Colonic mucosa (tissue), 4 donors: ENCODE measurements around the gene MYO15A. TPM values are rescaled to one million over a fixed set of nuclear protein-coding genes. Genes with fewer than 3 reads are reported as not detected.

Experiments
- DNase-seq: peaks from one replicate; pipeline ENCODE4 v3.0.0-alpha.2; 2020
- H3K27ac ChIP-seq: fragments of 200-600 bp; one replicate; pipeline ENCODE4 v1.8.0; 2021
- H3K27me3 ChIP-seq: fragments of 200-600 bp; one replicate; pipeline ENCODE4 v1.8.0; 2021
- H3K36me3 ChIP-seq: fragments of 200-600 bp; one replicate; pipeline ENCODE4 v1.8.0; 2021
- H3K4me1 ChIP-seq: fragments of 200-600 bp; one replicate; pipeline ENCODE4 v1.8.0; 2021; ENCODE audit warnings: mild to moderate bottlenecking
- H3K4me3 ChIP-seq: fragments of 200-600 bp; one replicate; pipeline ENCODE4 v1.8.0; 2021
- H3K9ac ChIP-seq, 2 donors: one replicate each; pipeline ENCODE4 v1.7.0; 2013; ENCODE audit warnings: control low read depth in 2 of 2, low read depth in 2 of 2, low read length in 2 of 2
- H3K9me3 ChIP-seq: fragments of 200-600 bp; one replicate; pipeline ENCODE4 v1.8.0; 2021
- intact Hi-C: fragments of 100-400 bp; cut with DNase I; formaldehyde crosslinking; loops from one replicate; pipeline ENCODE4 v1.14.1; 2022
- total RNA-seq, 2 donors: library from RNA; stranded (reverse); fragmentation: NEBNext Ultra II Directional in 1 of 2; extraction: Animal tissue kit (Norgen Biotek cat#: 25700) in 1 of 2; gene quantifications; one replicate each; pipeline ENCODE4 v1.2.1, GENCODE V29; 2021
- TF ChIP-seq, protein P1 (sequence below): fragments of 200-600 bp; IDR thresholded peaks from one replicate; pipeline ENCODE4 v1.8.0; 2022; ENCODE audit warnings: antibody characterized with exemption, mild to moderate bottlenecking
- donor health status: healthy.
- donor health status: DM: no; HTN: no; CAD: no.
- donor health status: DM: no; HTN: no; CAD: no.

The MYO15A gene
- total RNA-seq, 2 donors from 2014 or later: 1.1 to 1.4 TPM

DNA sequence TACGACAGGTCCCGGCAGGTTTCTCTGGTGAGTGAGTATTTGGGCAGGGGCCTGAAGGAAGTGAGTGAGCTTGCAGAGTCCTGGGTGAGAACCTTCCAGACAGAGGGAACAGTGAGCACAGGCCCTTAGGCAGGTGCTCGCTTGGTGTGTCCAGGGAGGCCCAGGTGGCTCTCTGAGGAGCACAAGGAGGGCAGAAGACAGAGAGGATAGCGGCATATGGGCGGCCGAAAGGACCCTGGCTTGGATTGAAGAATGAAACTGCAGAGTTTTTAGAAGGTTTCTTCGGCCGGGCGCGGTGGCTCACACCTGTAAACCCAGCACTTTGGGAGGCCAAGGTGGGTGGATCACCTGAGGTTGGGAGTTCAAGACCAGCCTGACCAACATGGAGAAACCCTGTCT is 14.1 kb upstream of the MYO15A start:
- Histone ChIP-seq H3K9ac (no peak overlapping the region), H3K9me3 (no peaks in the 10 kb centered on the region), H3K4me1 (no peaks in the 10 kb centered on the region), H3K36me3 (peaks cover 4% of the 10 kb centered on the region), H3K27ac (no peak overlapping the region), H3K27me3 (no peaks in the 10 kb centered on the region), H3K4me3 (no peak overlapping the region)
- TF ChIP-seq, protein P1, sequence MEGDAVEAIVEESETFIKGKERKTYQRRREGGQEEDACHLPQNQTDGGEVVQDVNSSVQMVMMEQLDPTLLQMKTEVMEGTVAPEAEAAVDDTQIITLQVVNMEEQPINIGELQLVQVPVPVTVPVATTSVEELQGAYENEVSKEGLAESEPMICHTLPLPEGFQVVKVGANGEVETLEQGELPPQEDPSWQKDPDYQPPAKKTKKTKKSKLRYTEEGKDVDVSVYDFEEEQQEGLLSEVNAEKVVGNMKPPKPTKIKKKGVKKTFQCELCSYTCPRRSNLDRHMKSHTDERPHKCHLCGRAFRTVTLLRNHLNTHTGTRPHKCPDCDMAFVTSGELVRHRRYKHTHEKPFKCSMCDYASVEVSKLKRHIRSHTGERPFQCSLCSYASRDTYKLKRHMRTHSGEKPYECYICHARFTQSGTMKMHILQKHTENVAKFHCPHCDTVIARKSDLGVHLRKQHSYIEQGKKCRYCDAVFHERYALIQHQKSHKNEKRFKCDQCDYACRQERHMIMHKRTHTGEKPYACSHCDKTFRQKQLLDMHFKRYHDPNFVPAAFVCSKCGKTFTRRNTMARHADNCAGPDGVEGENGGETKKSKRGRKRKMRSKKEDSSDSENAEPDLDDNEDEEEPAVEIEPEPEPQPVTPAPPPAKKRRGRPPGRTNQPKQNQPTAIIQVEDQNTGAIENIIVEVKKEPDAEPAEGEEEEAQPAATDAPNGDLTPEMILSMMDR: no peak
- intact Hi-C loops: no loop called here
- DNase-seq: no peak

DNA sequence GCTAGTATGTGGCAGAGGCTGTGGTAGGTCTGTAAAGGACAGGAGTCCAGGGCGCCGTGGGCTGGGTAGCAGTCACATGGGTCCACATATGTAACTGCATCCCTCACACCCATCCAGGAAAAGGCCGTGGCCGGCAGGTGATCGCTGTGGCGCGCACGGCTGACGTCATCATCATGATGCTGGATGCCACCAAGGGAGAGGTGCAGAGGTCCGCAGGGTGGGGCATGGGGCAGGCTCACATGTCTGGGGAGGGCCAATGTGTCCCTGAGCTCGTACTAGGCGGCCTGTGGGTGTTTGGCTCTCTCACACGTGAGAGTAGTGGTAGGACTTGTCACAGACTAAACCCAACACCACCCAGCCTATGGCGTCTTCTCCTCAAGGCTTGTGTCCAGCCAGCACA is 9.0 kb upstream of the MYO15A start:
- DNase-seq: no peak
- TF ChIP-seq, protein P1: no peak
- Histone ChIP-seq H3K4me3 (no peak overlapping the region), H3K27me3 (no peaks in the 10 kb centered on the region), H3K9ac (no peak overlapping the region), H3K36me3 (peaks cover under 1% of the 10 kb centered on the region), H3K9me3 (no peaks in the 10 kb centered on the region), H3K4me1 (no peaks in the 10 kb centered on the region), H3K27ac (no peak overlapping the region)
- intact Hi-C loops: no loop called here

GRCh38 chr17:18100616-18101015 is 7.9 kb upstream of the MYO15A start:
- no peak overlapping the region for H3K27ac ChIP-seq
- DNase-seq: no peak
- no peaks in the 10 kb centered on the region for H3K36me3 ChIP-seq
- no peaks in the 10 kb centered on the region for H3K4me1 ChIP-seq
- H3K9me3 ChIP-seq: no peaks in the 10 kb centered on the region
- H3K9ac ChIP-seq: no peak overlapping the region
- intact Hi-C loops: no loop called here
- H3K27me3 ChIP-seq: no peaks in the 10 kb centered on the region
- TF ChIP-seq, protein P1: no peak
- no peak overlapping the region for H3K4me3 ChIP-seq

DNA sequence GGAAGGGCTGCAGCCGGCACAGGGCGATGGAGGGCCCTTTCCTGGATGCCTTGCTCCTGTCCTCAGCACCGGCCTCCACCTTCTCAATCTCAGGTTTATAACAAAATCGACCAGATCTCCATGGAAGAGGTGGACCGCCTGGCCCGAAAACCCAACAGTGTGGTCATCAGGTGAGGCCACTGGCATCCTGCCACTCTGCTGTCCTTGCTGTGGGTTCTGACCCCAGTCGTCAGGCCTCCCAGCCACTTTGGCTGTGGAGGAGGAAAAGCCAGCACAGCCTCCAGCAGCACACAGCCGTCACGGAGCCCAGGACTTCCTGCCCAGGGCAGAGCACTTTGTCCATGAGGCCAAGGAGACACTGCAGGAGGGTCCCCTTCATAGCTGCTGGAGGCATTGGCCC is 6.7 kb upstream of the MYO15A start:
- TF ChIP-seq, protein P1: no peak
- H3K9me3 ChIP-seq: no peaks in the 10 kb centered on the region
- intact Hi-C loops: no loop called here
- no peak overlapping the region for H3K4me3 ChIP-seq
- H3K27ac ChIP-seq: no peak overlapping the region
- no peak overlapping the region for H3K9ac ChIP-seq
- DNase-seq: no peak
- H3K4me1 ChIP-seq: no peaks in the 10 kb centered on the region
- no peaks in the 10 kb centered on the region for H3K27me3 ChIP-seq
- no peaks in the 10 kb centered on the region for H3K36me3 ChIP-seq

GRCh38 chr17:18102640-18103039 is 5.9 kb upstream of the MYO15A start:
- no peak overlapping the region for H3K9ac ChIP-seq
- H3K27ac ChIP-seq: no peak overlapping the region
- intact Hi-C loops: no loop called here
- no peak overlapping the region for H3K4me3 ChIP-seq
- H3K4me1 ChIP-seq: no peaks in the 10 kb centered on the region
- H3K27me3 ChIP-seq: no peaks in the 10 kb centered on the region
- TF ChIP-seq, protein P1: no peak
- DNase-seq: no peak
- no peaks in the 10 kb centered on the region for H3K9me3 ChIP-seq
- no peaks in the 10 kb centered on the region for H3K36me3 ChIP-seq

- no peak for DNase-seq
- no peaks in the 10 kb centered on the region for H3K27me3 ChIP-seq
- no peaks in the 10 kb centered on the region for H3K9me3 ChIP-seq
- no peaks in the 10 kb centered on the region for H3K36me3 ChIP-seq
- TF ChIP-seq, protein P1: no peak
- H3K27ac ChIP-seq: no peak overlapping the region
- no peaks in the 10 kb centered on the region for H3K4me1 ChIP-seq
- no peak overlapping the region for H3K4me3 ChIP-seq
- intact Hi-C loops: no loop called here
- H3K9ac ChIP-seq: no peak overlapping the region
Observed at GRCh38 chr17:18105027-18105426, 3.5 kb upstream of the MYO15A start.
